CD4-positive, alpha-beta T cell treated with Interleukin-4 for 1 hour (primary cell): ENCODE data around the gene PSMG1.
"Not testable (repeated sequence)": the region's sequence is repeated elsewhere in the genome, so short reads cannot be mapped to it uniquely, and the experiment has no call there.

Experiments
- DNase-seq, 2 donors: peaks; one replicate each; pipeline ENCODE4 v3.0.0-alpha.2; 2020 to 2022

The PSMG1 gene

DNA sequence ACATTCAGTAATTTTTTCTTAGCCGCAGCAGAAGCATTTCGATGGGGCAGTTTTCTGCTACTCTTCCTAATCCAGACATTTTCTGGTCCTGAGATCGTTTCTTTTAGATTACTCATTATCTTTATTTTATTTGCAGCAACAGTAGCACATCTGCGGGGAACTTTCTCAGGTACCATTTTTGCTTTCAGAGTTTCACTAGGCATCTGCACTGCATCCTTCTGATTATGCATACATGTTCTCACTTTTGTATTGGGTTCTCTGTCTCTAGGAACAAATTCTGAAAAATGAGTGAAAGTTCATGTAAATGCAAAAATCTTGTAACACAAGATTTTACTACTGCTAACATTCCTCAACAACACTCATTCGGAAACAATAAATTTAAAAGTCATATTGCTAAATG is 3.9 kb upstream of the PSMG1 start:
- no peak for DNase-seq

DNA sequence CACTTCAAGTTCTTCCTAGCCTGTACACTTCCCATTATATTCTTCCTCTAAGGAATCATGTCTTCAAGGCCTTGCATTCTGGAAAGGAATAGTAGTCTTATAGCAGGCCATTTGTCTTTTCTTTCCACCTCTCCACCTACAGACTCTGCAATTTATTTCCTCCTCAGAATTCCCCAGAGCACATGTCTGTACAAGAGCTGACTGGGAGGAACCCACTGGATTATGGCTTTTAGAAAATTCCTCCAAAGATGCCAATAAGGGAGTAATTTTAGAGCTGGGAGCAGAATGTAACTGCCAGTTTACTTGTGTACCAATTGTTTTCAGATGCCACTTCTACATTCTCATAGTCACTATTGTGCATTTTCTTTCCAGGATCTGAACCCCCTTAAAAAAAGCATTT is 3.4 kb upstream of the PSMG1 start:
- no peak for DNase-seq

DNA sequence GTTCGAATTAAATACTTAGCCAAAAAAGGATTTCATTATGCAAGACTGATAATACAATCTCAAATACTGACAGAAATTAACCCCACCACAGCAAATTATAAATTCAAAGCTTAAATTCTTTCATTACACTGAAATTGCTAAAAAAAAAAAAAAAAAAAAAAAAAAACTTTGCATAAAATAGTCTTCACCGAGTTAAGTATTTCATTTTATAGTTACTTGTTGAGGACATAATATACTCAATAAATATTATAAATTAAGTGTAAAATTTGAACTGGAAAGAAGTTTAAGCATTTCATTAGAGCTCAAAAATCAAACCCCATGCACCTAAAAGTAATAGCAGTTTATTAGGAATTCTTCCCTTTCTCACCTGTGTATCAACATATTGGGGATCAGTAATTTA is 1.9 kb upstream of the PSMG1 start:
- no peak for DNase-seq

DNA sequence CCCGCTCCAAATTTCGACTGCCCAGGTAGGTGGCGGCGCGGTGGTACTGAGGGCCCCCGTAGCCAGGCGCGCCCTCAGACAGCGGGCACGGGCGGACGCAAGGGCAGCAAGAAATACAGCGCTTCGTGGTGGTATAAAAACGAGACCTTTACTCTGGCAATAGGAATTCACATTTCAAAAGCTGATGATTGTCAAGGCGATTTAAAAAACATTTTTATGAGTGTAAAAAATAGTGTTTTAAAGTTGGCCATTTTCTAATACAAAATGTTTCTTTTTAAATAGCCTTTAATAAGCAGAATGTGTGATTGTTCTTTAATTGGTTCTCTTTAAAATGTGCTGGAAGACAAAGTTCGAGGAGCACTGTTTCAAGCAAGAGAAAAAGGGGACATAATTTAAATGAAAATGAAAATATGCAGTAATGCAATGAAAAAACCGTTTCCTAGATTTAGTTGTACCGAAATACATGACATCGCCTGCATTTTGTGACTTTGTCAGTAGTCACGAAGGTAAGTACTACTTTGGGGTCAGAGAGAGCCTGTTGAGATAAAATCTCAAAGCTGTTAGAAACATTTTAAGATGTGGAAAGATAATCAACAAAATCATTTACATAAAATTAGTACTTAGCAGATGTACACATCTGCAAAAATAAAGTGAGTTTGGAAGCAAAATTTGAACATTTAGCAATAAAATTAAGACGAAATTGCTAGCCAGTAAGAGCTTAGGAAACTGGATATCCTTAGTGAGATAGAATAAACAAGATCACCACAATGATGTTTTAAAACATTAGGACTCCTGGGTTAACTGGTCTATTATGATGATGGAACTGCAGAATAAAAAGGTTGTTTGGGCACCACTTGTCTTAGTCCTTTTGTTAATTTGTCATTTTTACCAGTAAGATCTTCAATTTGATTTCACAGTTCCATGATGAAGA is 1.1 kb upstream of the PSMG1 start:
- no peak for DNase-seq

DNA sequence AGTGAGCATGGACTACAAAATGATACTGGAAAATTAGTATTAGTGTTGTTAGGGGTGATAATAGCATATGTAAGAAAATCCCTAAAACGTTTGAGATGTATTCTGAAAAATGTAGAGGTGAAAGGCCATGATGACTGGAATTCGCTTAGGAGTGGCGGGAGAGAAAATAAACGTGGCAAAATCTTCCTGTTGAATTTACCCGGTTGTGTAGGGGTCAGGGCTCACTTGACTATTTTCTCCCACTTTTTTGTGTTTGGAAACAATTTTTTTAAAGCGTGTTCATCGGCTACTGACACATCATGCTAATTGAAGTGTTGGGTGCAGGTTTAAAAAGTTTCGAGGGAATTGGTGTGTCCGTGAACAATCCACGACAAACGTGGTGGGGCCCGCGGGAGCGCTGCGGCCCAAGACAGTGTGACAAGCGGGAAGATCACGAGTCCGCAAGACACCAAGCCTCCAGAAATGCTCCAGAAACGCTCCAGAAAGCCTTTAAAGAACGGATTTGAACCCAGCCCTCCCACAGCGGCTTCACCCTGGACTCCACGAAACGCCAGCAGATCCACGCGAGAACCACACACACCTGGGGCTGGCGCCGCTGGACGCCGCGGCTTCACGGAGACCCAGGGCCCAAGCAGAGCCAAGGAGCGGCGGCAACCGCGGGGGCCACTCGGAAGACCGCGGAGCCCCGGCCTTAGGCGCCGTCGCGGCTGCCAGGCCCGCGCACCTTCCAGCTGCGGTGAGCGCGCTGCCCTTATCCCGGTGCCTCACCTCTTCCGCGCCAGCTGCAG is 573 bp downstream of the PSMG1 start:
- DNase-seq, result no peak

DNA sequence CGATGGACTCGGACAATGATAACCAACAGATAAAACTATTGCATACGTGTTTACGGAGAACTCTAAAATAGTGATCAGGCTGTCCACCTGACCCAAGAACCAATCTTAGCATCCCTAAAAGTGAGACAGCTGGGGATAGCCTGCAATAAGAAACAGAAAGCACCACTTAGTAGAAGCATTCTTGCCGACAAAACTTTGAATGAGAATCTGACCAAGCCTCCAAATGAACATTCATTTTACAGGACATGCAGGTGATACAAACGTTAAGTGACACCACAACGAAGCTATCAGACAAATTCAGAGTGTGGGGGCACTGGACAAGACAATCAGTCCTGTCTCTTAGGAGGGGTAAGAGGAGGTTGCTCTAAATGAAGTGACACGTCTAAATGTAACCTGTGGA is 1.2 kb downstream of the PSMG1 start:
- no peak for DNase-seq

DNA sequence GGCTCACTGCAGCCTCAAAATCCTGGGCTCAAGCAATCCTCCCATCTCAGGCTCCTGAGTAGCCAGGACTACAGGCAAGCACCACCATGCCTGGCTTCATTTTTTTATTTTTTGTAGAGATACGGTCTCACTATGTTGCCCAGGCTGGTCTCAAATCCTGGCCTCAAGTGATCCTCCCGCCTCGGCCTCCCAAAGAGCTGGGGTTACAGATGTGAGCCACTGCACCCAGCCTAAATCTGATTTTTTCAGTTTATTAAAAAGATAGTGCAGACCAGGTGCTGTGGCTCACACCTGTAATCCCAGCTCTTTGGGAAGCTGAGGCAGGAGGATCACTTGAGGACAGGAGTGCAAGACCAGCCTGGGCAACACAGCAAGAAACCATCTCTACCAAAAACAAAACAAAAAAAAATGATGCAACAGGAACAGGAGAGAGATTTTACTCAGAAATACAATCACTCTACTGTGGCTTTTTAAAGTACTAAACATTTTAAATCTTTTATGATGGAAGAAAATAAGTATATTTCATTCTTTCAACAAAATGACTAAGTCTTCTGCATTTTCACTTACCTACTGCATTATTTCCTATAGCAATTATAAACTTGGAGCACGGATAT is 1.9 kb downstream of the PSMG1 start:
- no peak for DNase-seq

DNA sequence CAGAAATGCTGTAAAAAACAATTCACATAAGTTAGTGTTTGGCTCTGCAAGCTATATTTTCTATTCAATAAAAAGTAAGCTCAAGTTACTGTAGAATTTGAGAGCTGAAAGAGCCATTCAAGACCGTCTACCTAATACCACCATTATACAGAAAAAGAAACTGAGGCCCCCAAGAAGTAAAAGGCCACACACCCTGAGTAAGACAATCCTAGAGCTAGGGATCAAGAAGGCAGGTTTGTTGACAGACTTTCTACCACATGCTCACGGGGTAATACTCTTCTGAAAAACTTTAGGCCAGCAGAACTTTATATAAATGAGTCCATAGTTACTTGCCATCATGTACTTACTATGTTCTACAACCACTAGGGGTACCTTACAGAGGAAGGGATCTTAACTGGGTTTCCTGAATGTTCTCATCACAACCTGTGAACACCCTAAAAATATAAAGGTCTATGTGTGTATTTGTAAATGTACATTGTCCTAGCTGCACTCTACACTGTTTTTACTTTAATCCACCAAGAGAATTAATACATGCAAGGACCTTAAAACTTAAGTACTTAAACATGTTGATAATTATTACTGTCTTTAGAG is 2.7 kb downstream of the PSMG1 start:
- DNase-seq, result peak in 1 of 2 donors; percentile 33

DNA sequence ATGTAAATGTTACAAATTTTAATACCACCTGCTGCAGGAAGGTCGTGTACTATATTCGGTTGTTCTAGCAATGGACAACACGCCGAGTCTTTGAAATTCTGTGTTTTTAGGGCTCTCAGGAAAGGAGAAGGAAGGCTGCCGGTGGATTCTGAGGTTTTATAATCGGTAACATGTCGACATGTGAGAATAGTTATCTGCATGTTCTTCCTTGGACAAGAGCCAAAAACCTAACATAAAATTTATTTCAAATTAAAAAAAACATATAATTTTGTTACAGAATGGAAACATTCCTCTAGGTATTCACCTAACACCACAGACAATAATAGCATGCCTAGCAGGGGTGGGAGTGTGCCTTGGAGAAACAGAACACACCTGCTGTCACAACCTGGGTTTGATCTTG is 4.8 kb downstream of the PSMG1 start:
- DNase-seq, result no peak

DNA sequence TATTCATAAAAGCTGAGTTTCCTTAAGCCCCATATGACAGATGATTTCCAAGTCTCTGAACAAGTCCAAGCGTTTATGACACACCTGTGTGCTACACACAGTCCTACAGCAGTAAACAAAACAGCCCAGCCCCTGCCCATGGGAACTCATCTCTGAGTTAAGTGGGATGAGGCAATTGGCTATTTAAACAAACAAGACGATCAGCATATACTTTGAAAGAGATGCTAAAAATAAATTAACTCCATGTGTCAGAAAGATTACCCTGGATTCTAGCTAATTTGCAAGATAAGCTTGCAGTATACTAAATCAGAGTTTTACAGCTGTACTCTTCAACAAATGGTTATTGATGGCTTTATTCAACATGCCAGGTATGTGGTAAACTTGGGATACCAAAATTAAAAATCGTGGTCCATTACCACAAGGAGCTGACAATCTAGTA is 7.0 kb downstream of the PSMG1 start:
- DNase-seq, result no peak

DNA sequence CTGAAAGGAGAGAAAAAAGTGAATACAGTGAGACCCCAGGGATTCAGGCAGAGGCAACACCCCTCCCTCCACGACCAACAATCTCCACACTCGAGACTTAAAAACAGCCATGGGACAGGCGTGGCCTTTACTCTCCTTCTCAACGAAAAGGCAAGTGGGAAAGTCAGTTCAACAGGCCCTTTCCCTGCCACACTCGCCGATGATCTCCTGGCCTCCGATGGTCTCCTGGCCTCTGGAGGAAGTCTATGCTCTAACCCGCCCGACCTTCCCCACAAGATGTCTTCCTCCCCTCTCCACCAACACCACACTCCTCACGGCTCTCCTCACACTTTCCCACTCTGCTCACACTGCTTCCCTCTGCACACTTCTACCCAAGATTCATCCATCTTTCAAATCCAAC is 7.6 kb downstream of the PSMG1 start:
- DNase-seq, result no peak

DNA sequence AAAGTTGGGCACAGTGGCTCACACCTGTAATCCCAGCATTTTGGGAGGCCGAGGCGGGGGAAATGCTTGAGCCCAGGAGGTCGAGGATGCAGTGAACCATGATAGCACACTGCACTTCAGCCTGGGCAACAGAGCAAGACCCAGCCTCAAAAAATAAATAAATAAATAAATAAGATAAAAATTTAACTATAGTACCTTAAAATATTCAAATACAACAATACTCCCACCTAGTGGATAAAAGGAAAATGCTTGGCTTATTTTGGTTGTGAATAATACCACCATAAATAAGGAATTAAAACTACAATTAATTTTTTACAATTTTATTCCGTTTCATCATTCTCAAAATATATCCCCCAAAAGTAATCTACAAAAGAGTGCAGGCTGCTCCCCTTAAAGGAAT is 8.1 kb downstream of the PSMG1 start:
- DNase-seq, result peak in 1 of 2 donors; percentile 20

DNA sequence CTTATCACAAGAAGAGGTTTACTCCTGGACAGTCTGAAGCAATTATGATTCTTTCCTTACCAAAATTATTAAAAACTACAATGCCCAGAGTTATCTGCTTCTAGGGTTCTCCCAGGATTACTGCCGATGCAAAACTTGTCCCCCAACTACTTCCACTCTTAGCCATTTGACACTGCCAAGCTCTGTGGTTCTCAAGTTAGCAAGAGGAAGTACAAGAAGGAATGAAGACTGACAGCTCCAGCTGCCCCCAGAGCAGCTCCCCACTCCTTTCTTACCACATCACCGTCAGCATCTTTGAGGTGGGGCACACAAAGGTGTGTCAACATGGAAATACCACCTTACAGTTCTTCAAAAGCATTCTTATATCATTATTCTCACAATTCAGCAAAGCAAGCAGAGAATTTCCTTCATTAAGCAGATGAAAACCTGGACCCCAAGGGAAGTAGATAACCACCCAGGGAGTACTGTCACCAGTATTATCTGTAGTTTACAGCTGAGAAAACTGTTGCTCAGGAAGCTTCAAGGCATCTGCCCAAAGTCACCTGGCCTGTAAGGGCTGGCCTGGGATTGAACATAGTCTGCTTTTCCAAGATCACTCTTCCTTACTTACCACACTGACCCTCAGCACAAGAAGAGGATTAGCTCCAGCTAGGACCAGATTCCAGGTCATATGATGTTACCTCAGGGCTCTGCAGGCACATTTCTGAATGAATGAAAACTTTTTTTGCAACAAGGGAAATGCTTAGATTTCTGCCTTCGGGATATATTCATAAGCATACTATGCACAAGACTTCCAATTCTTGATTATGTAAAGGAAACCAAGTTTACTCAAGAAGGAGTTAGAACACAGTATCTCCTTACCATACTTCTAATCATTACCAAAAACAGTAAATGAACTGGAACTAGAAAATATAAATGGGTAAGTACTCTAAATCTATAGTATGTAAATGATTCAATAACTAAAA is 9.3 kb downstream of the PSMG1 start:
- no peak for DNase-seq

DNA sequence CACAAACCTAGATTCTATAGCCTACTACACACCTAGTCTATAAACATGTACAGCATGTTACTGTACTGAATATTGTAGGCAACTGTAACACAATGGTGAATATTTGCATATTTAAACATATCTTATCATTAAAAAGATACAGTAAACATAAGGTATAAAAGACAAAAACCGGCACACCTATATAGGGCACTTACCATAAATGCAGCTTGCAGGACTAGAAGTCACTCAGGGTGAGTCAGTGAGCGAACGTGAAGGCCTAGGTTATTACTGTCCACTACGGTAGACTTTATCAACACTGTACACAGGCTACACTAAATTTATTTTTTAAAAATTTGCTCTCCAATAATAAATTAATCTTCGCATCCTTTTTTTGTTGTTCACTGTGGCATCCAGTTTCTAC is 13.3 kb downstream of the PSMG1 start:
- DNase-seq, result no peak

DNA sequence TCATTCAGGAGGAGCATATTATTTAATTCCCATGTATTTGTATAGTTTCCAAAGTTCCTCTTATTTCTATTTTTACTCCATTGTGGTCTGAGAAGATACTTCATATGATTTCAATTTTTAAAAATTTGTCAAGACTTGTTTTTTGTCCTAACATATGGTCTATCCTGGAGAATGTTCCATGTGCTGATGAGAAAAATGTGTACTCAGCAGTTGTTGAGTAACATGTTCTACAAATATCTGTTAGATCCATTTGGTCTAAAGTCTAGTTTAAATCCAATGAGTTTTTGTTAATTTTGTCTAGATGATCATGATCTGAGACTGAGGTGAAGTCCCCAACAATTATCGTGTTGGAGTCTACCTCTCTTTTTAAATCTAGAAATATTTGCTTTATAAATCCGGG is 14.5 kb downstream of the PSMG1 start:
- DNase-seq, result no peak

DNA sequence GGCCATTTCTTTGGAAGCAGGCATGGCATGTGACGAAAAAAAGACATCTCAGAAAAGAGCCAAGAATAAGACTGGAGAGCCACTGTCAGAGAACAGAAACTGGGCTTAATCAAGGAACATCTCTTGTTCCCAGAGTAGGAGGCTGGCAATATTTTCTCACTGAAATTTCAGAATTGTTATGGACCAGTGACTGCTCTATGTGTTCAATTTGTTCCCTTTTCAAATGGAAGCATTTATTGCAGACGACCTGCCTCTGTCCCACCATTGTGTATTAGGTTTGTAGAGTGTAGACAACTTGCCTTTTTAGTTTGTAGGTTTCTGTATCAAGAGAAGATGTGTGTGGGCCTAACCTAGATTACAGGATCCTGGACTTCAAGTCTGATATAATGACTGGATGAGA is 18.7 kb downstream of the PSMG1 start:
- no peak for DNase-seq

DNA sequence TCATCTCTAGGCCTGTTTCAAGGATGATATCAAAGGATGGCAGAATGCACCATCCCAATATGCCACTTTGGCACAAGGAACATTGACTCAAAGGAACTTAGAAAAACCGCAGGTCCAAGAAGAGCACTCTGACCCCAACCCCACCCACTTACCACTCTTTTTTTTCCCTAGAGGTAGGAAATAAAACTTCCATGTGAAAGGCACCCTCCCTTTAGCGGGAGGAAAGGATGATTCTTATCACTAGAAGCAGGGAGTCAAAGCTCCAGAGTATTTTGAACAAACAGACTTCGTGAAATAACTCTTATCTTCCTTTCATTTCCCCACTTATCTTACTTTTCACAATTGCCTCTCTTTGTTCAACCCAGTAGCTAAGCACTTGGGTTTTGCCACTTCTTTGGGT is 22.2 kb downstream of the PSMG1 start:
- DNase-seq, result no peak

DNA sequence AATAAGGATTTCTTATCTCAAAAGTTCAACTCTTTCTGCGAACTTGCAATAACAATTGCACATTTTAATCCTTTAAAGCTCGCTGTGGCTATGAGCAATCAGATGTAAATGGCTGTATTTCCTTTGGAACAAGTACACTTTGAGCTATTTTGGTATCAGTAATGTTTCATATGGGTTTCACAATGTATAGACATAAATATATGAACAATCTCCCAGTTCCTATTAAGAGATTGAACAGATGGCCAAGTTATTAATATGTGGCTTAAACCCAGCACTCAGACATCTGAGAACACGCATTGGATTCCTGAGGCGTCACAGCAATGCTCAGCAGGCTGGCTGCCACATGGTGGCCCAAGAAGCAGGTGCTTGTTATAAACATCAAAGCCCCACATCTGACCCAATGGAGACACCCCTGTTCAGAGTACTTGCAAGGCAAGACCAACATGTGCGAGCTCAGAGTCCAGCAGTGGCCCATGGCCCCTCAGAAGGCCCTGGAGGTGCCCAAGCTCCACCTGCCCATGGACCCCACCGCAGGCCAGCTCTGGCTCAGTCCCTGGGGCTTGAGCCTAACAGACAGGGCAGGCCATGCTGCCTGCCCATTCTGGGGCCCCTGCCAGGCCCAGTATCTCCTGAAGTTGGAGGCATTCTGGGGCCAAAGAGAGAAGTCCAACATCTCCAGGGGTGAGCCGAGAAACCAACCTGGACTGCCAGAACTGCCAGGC is 23.7 kb downstream of the PSMG1 start:
- DNase-seq, result no peak

DNA sequence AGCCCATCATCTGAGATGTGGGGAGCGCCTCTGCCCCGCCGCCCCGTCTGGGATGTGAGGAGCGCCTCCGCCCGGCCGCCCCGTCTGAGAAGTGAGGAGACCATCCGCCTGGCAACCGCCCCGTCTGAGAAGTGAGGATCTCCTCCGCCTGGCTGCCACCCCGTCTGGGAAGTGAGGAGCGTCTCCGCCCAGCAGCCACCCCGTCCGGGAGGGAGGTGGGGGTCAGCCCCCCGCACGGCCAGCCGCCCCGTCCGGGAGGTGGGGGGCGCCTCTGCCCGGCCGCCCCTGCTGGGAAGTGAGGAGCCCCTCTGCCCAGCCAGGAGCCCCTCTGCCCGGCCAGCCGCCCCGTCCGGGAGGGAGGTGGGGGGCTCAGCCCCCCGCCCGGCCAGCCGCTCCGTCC is 26.0 kb downstream of the PSMG1 start:
- not testable (repeated sequence) for DNase-seq

DNA sequence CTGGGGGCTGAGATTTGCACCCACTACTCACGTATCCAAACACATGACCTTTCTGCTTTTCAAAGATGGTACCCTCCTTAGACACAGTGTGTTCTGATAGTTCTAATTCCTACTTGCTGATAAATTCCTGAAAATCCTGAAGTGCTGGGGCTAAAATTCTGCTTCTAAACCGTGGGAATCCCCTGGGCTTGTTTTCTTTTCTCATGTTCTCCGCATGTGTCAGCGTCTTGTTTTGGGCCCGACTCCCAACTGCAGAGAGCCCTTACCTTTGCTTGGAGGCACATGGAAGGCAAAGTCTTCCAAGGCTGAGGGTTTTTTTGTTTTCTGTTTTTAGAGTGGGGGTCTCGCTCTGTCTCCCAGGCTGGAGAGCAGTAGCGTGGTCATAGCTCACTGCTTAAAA is 27.2 kb downstream of the PSMG1 start:
- DNase-seq, result no peak

DNA sequence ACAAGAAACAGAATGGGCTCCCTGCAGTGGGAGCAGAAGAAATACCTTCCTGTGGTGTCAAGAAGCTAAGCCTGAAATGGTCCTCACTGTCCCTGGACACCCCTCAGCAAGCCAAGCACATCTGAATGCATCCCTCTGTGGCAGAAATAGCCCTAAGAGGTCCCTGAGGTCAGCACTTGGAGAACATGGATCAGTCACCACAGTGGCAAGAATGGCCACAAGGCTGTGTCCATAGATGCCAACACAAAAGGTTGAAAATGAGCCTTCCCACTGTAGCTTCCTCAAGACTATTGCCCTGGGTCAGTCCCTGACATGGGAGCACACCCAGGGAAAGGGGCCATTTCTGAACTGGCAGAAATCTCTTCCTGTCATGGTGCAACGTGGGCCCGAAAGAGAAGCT is 27.7 kb downstream of the PSMG1 start:
- no peak for DNase-seq
